Measurements from ENCODE around the gene PSMA3.
"Not testable (repeated sequence)": the region's sequence is repeated elsewhere in the genome, so short reads cannot be mapped to it uniquely, and the experiment has no call there.

PSMA3 gene

DNA sequence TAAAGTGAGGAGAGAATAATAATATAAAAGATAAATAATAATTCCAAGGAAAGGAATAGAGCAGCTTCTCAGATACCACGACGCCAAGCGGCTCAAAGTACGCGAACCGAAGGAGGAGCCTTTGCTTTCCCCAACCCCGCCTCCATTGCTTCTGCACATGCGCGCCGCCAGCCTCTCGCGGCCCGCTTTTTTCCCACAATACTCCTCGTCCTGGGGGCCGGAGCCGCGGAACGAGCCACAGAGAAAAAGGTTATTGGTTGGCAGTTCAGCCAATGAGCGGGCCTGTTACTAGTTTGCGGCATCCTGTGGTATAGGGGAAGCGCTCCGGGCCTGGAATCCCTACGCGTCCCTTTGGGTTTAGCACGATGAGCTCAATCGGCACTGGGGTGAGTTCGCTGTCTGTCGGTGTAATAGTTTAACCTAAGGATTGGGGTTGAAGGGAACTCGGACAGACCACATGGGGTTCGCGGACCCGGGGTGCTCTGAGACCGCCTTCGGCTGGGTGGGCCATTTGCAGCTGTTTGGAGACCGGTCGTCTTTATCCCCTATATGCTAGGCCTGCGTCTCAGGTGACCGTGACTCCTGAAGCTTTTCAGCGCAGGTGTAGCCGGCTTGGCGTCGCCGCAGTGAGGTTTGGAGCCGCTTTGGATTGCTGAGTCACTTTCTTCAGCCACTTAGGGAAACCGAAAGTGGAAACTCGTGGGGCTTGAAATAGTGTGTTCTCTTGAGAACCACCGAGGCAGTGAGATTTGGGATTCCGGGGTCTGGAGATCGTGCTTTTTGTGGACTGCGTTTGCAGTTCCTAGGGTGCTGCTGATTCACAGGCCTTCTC lies at the start of gene PSMA3:
Gene PSMA3 (plus strand): TSS at position 288 of the 832 bp plus-strand sequence. CDS start 78 bp downstream, at position 366.
- FAIRE-seq, result peak; percentile 98

DNA sequence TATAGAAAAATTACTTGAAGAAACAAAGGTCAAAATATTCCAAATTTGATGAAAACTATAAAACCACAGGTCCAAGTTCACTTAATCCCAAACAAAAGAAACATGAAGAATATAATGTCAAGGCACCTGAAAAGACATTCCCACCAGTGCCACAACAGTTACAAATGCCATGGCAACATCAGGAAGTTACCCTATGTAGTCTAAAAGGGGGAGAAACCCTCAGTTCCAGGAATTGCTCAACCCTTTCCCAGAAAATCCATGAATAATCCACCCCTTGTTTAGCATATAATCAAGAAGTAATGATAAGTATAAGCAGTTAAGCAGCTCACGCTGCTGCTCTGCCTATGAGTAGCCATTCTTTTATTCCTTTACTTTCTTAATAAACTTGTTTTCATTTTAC lies 48.4 kb upstream of the PSMA3 start:
- no peak for FAIRE-seq

DNA sequence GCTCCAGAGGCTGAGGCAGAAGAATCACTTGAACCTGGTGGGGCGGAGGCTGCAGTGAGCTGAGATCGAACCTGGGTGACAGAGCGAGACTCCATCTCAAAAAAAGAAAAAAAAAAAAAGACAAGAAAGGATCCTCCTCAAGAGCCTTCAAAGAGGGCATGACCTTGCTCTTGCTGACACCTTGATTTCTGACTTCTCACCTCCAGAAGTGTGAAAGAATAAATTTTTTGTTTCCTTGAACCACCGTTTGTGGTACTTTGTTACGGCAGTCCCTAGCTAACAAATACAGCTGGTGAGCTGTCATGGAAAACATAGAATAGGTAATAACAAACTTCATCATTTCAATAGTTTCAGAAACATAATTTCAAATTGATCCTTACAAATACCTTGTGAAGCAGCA lies 46.6 kb upstream of the PSMA3 start:
- no peak for FAIRE-seq

- no peak for FAIRE-seq
Observed at GRCh38 chr14:58199726-58200479, 44.7 kb upstream of the PSMA3 start, which contains the start of gene ACTR10. TSS of gene ACTR10 (plus strand) at chr14:58200149. CDS start at chr14:58200218, 69 bp downstream.

GRCh38 chr14:58200480-58200841 lies 44.2 kb upstream of the PSMA3 start:
- no peak for FAIRE-seq

- no peak for FAIRE-seq
Observed at GRCh38 chr14:58200846-58201245, 43.8 kb upstream of the PSMA3 start.

- FAIRE-seq, result no peak
Observed at GRCh38 chr14:58213176-58213575, 31.5 kb upstream of the PSMA3 start.

GRCh38 chr14:58215191-58215914 lies 29.3 kb upstream of the PSMA3 start:
- FAIRE-seq, result no peak

- FAIRE-seq, result no peak
Observed at GRCh38 chr14:58216544-58216943, 28.1 kb upstream of the PSMA3 start.

GRCh38 chr14:58227096-58227819 lies 17.4 kb upstream of the PSMA3 start:
- no peak for FAIRE-seq

DNA sequence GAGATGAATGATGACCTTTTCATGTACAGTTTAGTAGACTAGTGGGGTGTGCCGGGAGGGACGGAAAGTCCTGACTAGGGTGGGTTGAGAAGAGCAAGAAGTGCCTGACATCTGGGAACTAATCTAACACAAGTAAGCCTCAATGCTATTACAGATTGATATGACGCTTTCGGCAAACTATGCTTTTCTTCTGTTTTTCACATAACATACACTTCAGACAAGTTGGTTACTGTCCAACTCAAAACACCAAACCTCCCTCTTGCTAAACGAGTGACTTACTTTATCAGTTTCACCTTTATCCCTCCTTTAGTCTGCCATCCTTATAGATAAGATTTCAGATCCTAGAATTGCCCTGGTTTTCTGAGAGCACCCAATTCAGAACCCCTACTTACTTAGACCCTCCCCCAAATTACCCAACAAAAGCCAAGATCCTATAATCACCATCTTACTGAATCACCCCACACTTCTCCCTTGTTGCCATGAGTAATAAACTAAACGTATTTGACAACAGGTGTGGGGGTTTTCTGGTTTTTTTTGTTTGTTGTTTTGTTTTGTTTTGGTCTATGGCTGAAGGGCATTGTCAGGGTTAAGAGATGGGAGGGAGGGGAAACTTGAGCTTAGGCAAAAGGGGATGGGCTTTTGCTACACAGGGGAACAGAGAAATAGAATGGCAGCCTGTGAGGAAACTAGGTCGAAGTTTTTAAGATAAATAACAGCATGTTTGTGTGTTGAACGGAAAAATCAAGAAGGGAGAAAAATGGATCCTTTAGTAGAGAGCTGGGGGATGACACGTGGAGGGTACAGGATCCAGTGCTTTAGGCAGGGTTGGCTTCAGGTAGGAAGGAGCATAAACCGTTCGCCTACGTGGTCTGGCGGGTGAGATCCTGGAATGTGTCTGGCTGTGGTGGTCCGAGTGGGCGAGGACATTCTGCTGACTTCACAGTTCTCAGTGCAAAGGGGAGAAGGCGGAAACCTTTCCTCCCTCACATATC lies 6.1 kb upstream of the PSMA3 start:
- no peak for FAIRE-seq

DNA sequence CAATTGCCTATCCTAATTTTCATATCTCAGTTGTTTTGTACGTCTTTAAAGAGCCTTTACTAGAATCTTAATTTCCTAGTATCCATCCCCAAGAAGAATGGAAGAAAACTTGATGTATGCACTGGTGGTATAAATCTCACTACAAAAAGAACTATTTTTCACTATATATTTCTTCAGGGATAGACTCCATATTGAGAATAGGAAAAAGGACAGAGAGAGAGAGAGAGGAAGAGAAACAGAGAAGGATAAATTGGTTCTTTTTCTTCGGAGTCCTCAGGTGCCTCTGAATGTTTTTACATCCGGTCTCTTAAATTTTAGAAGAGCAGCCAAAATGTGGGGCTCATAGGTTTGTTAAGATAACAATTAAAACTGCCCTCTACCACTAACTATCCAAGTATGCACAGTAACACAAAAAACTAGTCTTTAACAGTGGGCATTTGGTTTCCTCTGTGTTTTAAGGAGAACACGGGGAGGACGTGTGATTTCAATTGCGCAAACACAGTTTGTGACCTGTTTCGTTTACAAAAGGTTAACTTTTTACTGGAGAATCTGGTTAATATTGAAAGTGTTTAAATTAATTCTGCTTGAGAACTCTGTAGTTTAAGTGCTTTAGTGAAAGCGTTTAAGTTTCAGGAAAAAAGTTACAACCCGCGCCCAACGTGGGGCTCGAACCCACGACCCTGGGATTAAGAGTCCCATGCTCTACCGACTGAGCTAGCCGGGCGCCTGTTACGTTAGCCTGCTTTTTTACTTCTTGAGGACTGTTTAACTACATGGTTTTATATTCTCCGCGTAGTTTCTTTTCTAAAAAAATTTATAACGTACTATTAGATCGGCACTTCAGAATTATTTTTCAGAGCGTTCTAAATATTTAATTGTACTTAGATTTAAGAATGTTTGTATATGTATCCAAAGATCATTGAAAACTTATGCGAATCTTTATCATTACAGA lies 5.1 kb upstream of the PSMA3 start:
- FAIRE-seq, result peak; percentile 72

GRCh38 chr14:58243790-58244555 lies 670 bp upstream of the PSMA3 start:
- FAIRE-seq, result no peak

GRCh38 chr14:58245562-58245961 lies 919 bp downstream of the PSMA3 start:
- no peak for FAIRE-seq

GRCh38 chr14:58249611-58250010 lies 5.0 kb downstream of the PSMA3 start:
- no peak for FAIRE-seq

GRCh38 chr14:58258156-58258555 lies 13.5 kb downstream of the PSMA3 start:
- FAIRE-seq, result no peak

- FAIRE-seq, result not testable (repeated sequence)
Observed at GRCh38 chr14:58262005-58262404, 17.4 kb downstream of the PSMA3 start.

DNA sequence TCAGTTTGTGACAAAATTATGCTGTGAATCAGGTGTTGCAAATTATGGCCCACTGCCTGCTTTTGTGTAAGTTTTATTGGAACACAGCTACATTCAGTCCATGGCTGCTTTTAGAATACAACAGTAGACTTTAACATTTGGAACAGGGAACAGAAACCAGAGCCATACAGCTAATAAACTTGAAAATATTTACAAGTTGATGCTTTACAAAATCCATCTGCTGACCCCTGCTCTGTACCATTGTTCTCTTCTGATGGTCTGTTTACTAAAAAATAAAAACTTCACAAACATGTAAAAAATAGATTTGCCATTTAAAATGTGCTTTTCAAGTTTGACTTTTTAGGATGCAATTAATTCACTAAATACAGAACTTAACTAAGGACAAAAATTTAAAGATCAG lies 20.8 kb downstream of the PSMA3 start:
- peak; percentile 37 for FAIRE-seq

- FAIRE-seq, result peak; percentile 58
Observed at GRCh38 chr14:58270628-58271027, 26.0 kb downstream of the PSMA3 start.

All from G401.6 (cell line).